B cell (primary cell): Measurements from ENCODE around the gene SS18L1.

Experiments used
- CTCF ChIP-seq: fragments of 200-600 bp; IDR thresholded peaks from one replicate; pipeline ENCODE4 v1.8.0; 2022; ENCODE audit warnings: antibody characterized with exemption, mild to moderate bottlenecking
- EZH2 ChIP-seq: IDR thresholded peaks from 2 replicates; pipeline ENCODE4 v1.6.1; 2012; ENCODE audit warnings: borderline replicate concordance, low read depth, mild to moderate bottlenecking, moderate library complexity, low read length; ENCODE audit not compliant: insufficient read depth, poor library complexity, severe bottlenecking

GRCh38 chr20:62118113-62119043 is 25.2 kb upstream of the SS18L1 start:
- no peak for TF ChIP-seq CTCF
- no peak for TF ChIP-seq EZH2
